ENCODE results near the gene TMEM163.

TMEM163 gene

DNA sequence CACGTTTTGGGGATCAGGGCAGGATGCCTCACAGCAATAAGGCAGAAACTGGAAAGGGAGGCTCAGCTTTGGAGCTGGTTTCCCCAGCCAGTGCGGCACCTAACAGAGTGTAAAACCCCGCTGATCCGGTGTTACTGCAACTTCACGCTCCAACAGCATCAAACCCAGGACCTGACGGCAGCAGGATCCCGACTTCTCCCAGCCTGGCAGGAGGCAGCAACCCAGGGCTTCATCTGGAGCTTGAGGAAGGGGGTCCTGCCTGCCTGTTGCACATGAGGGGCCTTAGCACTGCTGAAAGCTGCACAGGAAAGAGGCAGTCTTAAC, 255.1 kb downstream of the TMEM163 start:
- no peak overlapping the region for H3K4me3 ChIP-seq (ENCODE audit: low read depth, low read length)
- TF ChIP-seq, protein P1, sequence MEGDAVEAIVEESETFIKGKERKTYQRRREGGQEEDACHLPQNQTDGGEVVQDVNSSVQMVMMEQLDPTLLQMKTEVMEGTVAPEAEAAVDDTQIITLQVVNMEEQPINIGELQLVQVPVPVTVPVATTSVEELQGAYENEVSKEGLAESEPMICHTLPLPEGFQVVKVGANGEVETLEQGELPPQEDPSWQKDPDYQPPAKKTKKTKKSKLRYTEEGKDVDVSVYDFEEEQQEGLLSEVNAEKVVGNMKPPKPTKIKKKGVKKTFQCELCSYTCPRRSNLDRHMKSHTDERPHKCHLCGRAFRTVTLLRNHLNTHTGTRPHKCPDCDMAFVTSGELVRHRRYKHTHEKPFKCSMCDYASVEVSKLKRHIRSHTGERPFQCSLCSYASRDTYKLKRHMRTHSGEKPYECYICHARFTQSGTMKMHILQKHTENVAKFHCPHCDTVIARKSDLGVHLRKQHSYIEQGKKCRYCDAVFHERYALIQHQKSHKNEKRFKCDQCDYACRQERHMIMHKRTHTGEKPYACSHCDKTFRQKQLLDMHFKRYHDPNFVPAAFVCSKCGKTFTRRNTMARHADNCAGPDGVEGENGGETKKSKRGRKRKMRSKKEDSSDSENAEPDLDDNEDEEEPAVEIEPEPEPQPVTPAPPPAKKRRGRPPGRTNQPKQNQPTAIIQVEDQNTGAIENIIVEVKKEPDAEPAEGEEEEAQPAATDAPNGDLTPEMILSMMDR (IDR thresholded peaks at IDR 0.05; ENCODE audit: borderline replicate concordance, insufficient read depth, low read depth, low read length): no peak

- no peak overlapping the region for H3K4me3 ChIP-seq (ENCODE audit: low read depth, low read length)
- TF ChIP-seq, protein P1 (IDR thresholded peaks at IDR 0.05; ENCODE audit: borderline replicate concordance, insufficient read depth, low read depth, low read length): no peak
Measured at GRCh38 chr2:134462791-134463698, 255.8 kb downstream of the TMEM163 start.

- H3K4me3 ChIP-seq (ENCODE audit: low read depth, low read length): no peak overlapping the region
- TF ChIP-seq, protein P1 (IDR thresholded peaks at IDR 0.05; ENCODE audit: borderline replicate concordance, insufficient read depth, low read depth, low read length): no peak
Measured at GRCh38 chr2:134462275-134462674, 256.5 kb downstream of the TMEM163 start.

- TF ChIP-seq, protein P1 (IDR thresholded peaks at IDR 0.05; ENCODE audit: borderline replicate concordance, insufficient read depth, low read depth, low read length): no peak
- H3K4me3 ChIP-seq (ENCODE audit: low read depth, low read length): no peak overlapping the region
Measured at GRCh38 chr2:134461511-134461910, 257.3 kb downstream of the TMEM163 start.

GRCh38 chr2:134460583-134460998, 258.2 kb downstream of the TMEM163 start:
- H3K4me3 ChIP-seq (ENCODE audit: low read depth, low read length): no peak overlapping the region
- TF ChIP-seq, protein P1 (IDR thresholded peaks at IDR 0.05; ENCODE audit: borderline replicate concordance, insufficient read depth, low read depth, low read length): peak; percentile 92

DNA sequence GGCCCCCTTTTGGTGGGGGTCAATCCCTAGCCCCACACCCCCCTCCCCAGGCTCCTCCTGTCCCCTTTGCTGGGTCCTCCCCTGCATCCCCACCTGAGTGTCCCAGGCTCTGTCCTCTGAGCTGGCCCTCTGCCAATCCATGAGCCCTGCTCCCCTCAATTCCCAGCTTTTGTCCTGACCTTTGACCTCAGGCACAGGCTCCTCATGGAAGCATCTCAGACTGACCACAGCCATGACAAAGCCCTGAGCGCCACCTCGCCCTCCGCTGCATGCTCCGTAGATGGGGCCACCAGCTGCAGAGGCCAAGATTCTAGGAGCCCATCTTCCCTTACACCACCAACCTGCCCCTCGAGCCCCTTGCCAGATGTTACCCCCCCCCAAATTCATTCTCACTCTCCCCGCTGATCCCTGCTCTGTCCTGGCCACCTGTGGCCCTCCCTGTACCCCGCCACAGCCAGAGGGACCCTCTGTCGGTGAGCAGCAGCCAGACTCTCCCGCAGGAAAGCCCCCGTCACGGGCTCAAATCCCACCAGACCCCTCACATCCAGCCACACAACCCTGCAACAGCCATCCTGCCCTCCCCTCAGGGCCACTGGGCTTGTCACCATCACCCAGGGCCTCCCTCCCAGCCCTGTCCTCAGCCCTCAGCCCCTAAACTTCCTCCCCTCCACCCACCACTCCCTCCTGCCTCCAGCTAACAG, 258.9 kb downstream of the TMEM163 start:
- TF ChIP-seq, protein P1 (IDR thresholded peaks at IDR 0.05; ENCODE audit: borderline replicate concordance, insufficient read depth, low read depth, low read length): no peak
- H3K4me3 ChIP-seq (ENCODE audit: low read depth, low read length): no peak overlapping the region
